Nasal cavity respiratory epithelium epithelial cell of viscerocranial mucosa (primary cell): ENCODE results near the gene BRSK1. TPM values are rescaled to one million over a fixed set of nuclear protein-coding genes. Genes with fewer than 3 reads are reported as not detected.

ENCODE experiments used
- total RNA-seq: library from RNA; depleted of rRNA; stranded (reverse); fragments of >200 nt; gene quantifications from 2 replicates; pipeline ENCODE4 v1.2.3, GENCODE V29; 2014

BRSK1 gene
- total RNA-seq, result 0.34 and 0.43 TPM in 2 replicates

GRCh38 chr19:55283548-55284377 lies at the start of gene BRSK1:
BRSK1 (plus strand) TSS chr19:55283997; CDS start chr19:55284443, 446 bp downstream.

GRCh38 chr19:55258828-55259539 lies 24.8 kb upstream of the BRSK1 start, which contains the start of gene PPP6R1:
PPP6R1 (minus strand) TSS chr19:55259017; CDS start chr19:55247103, 11,914 bp downstream.

GRCh38 chr19:55279770-55280643 lies 3.8 kb upstream of the BRSK1 start, which contains the start of gene HSPBP1:
HSPBP1 (minus strand) TSS chr19:55280110; CDS start chr19:55279608, 502 bp downstream.

GRCh38 chr19:55325172-55325571 lies 41.4 kb downstream of the BRSK1 start, which contains the start of gene TMEM150B:
TMEM150B (minus strand) TSS chr19:55325341; CDS start chr19:55321036, 4,305 bp downstream.

GRCh38 chr19:55339105-55339888 lies 55.5 kb downstream of the BRSK1 start, which contains the start of gene KMT5C:
KMT5C (plus strand) TSS chr19:55339876; CDS start chr19:55341937, 2,061 bp downstream.

GRCh38 chr19:55354698-55355212 lies 71.0 kb downstream of the BRSK1 start, which contains the start of gene COX6B2:
COX6B2 (minus strand) TSS chr19:55354719; CDS start chr19:55354521, 198 bp downstream.

Other genes with a start within 250 kb of the BRSK1 start
- gene GP6, start 245.7 kb upstream of the BRSK1 start, total RNA-seq, result 0.07 TPM in 1 of 2 replicates, not detected in the other
- 33.3 and 35.5 TPM in 2 replicates for gene RDH13, start 220.8 kb upstream of the BRSK1 start, total RNA-seq
- gene EPS8L1, start 208.1 kb upstream of the BRSK1 start, total RNA-seq, result 96.7 and 104 TPM in 2 replicates
- 23.9 and 28.3 TPM in 2 replicates for gene PPP1R12C, start 166.4 kb upstream of the BRSK1 start, total RNA-seq
- 23.2 and 27.6 TPM in 2 replicates for gene TNNT1, start 134.8 kb upstream of the BRSK1 start, total RNA-seq
- 0.21 and 0.34 TPM in 2 replicates for gene TNNI3, start 126.3 kb upstream of the BRSK1 start, total RNA-seq
- 0.34 and 0.43 TPM in 2 replicates for gene DNAAF3, start 117.4 kb upstream of the BRSK1 start, total RNA-seq
- not detected in 2 replicates for gene SYT5, start 103.7 kb upstream of the BRSK1 start, total RNA-seq
- gene PTPRH, start 74.5 kb upstream of the BRSK1 start, total RNA-seq, result 0.68 and 1.00 TPM in 2 replicates
- gene TMEM86B, start 55.2 kb upstream of the BRSK1 start, total RNA-seq, result 0.68 and 2.0 TPM in 2 replicates
- 24.9 and 64.2 TPM in 2 replicates for gene PPP6R1, start 25.0 kb upstream of the BRSK1 start, total RNA-seq
- 32.8 and 33.6 TPM in 2 replicates for gene HSPBP1, start 3.9 kb upstream of the BRSK1 start, total RNA-seq
- not detected in 2 replicates for gene TMEM150B, start 41.3 kb downstream of the BRSK1 start, total RNA-seq
- gene KMT5C, start 55.9 kb downstream of the BRSK1 start, total RNA-seq, result 6.1 and 6.2 TPM in 2 replicates
- 0.34 and 0.43 TPM in 2 replicates for gene COX6B2, start 70.7 kb downstream of the BRSK1 start, total RNA-seq
- not detected in 2 replicates for gene GARIN5B, start 79.3 kb downstream of the BRSK1 start, total RNA-seq
- gene IL11, start 86.5 kb downstream of the BRSK1 start, total RNA-seq, result 0.34 and 1.6 TPM in 2 replicates
- gene TMEM190, start 92.8 kb downstream of the BRSK1 start, total RNA-seq, result not detected in 2 replicates
- 2.3 and 4.4 TPM in 2 replicates for gene TMEM238, start 100.3 kb downstream of the BRSK1 start, total RNA-seq
- 216 and 276 TPM in 2 replicates for gene RPL28, start 101.9 kb downstream of the BRSK1 start, total RNA-seq
- gene UBE2S, start 123.8 kb downstream of the BRSK1 start, total RNA-seq, result 26.8 and 37.9 TPM in 2 replicates
- gene SHISA7, start 159.3 kb downstream of the BRSK1 start, total RNA-seq, result not detected in 2 replicates
- 34.8 and 39.6 TPM in 2 replicates for gene ISOC2, start 177.6 kb downstream of the BRSK1 start, total RNA-seq
- not detected in 2 replicates for gene C19orf85, start 180.8 kb downstream of the BRSK1 start, total RNA-seq
- 1.4 and 4.4 TPM in 2 replicates for gene ZNF628, start 192.6 kb downstream of the BRSK1 start, total RNA-seq
- 2.1 and 2.7 TPM in 2 replicates for gene NAT14, start 201.2 kb downstream of the BRSK1 start, total RNA-seq
- 0.36 TPM in 1 of 2 replicates, not detected in the other for gene SSC5D, start 204.4 kb downstream of the BRSK1 start, total RNA-seq